ENCODE results near the gene KCNMA1.

KCNMA1 gene

GRCh38 chr10:77138541-77138940, 499.1 kb downstream of the KCNMA1 start:
- no peak overlapping the region for H3K27ac ChIP-seq (replicated peaks; ENCODE audit: low read length)
- H2BK12ac ChIP-seq (ENCODE audit: low read length): no peak overlapping the region
- no peak overlapping the region for H3K9ac ChIP-seq (ENCODE audit: low read depth, low read length, poor library complexity)
- H2BK15ac ChIP-seq (ENCODE audit: low read length): no peak overlapping the region
- no peak overlapping the region for H3K4ac ChIP-seq (ENCODE audit: low read length)
- no peak overlapping the region for H4K91ac ChIP-seq (ENCODE audit: low read depth, low read length, poor library complexity)
- H2AFZ ChIP-seq (ENCODE audit: low read length): no peak overlapping the region
- no peak overlapping the region for H2BK5ac ChIP-seq (ENCODE audit: low read length)
- no peak overlapping the region for H2BK120ac ChIP-seq (ENCODE audit: low read depth, low read length)
- H2AK5ac ChIP-seq (ENCODE audit: low read depth, low read length): no peak overlapping the region
- H3K4me3 ChIP-seq (ENCODE audit: low read length in 2 of 2): no peak overlapping the region
- no peak overlapping the region for H3K23ac ChIP-seq (ENCODE audit: low read depth, low read length, poor library complexity)
- H3K4me1 ChIP-seq (ENCODE audit: control insufficient read depth in 2 of 2, insufficient read depth in 1 of 2, low read depth in 1 of 2, low read length in 2 of 2): peaks cover 0 to 9% of the 10 kb centered on the region in 2 donors
- no peaks in the 10 kb centered on the region for H3K9me3 ChIP-seq (replicated peaks in 1 of 2; ENCODE audit: control insufficient read depth in 2 of 2, insufficient read depth in 1 of 2, low read depth in 1 of 2, low read length in 2 of 2)
- H4K8ac ChIP-seq (ENCODE audit: low read depth, low read length): no peak overlapping the region
- no peak overlapping the region for H3K14ac ChIP-seq (ENCODE audit: low read length)
- DNase-seq (ENCODE audit: low spot score): no peak
- H3K18ac ChIP-seq (ENCODE audit: low read length): no peak overlapping the region
- no peaks in the 10 kb centered on the region for H3K79me1 ChIP-seq (ENCODE audit: low read depth, low read length)
- H3K4me2 ChIP-seq (ENCODE audit: insufficient read depth, low read length, poor library complexity, severe bottlenecking): no peak overlapping the region
- H3K27me3 ChIP-seq (ENCODE audit: control insufficient read depth in 3 of 3, insufficient read depth in 3 of 3, low read depth in 1 of 3, low read length in 3 of 3): no peaks in the 10 kb centered on the region
- no CpG with 5 or more reads among the region's 6 CpGs for WGBS, 2 donors (ENCODE audit: extremely low coverage in 2 of 2, insufficient read length in 2 of 2, insufficient replicate concordance in 1 of 2)
- no peaks in the 10 kb centered on the region for H3K36me3 ChIP-seq (replicated peaks in 1 of 2; ENCODE audit: control insufficient read depth in 2 of 2, insufficient read depth in 2 of 2, low read length in 2 of 2)

DNA sequence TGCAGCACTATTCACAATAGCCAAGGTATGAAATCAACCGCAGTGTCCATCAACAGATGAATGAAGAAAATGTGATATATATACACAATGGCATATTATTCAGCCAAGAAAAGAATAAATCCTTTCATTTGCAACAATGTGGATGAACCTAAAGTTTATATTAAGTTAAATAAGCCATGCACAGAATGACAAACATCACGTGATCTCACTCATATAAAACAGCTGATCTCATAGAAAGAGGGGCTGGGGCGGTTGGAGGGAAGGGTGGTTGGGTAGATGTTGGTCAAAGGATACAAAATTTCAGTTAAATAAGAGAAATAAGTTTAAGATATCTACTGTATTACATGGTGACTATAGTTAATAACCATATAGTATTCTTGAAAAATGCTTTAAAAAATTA, 502.1 kb downstream of the KCNMA1 start:
- WGBS, 2 donors (ENCODE audit: extremely low coverage in 2 of 2, insufficient read length in 2 of 2, insufficient replicate concordance in 1 of 2): no CpG with 5 or more reads among the region's 3 CpGs
- Histone ChIP-seq H4K8ac (ENCODE audit: low read depth, low read length) (no peak overlapping the region), H3K27ac (replicated peaks; ENCODE audit: low read length) (no peak overlapping the region), H3K4me1 (ENCODE audit: control insufficient read depth in 2 of 2, insufficient read depth in 1 of 2, low read depth in 1 of 2, low read length in 2 of 2) (peaks cover 0 to 4% of the 10 kb centered on the region in 2 donors), H3K4ac (ENCODE audit: low read length) (no peak overlapping the region), H2AK5ac (ENCODE audit: low read depth, low read length) (no peak overlapping the region), H3K9me3 (replicated peaks in 1 of 2; ENCODE audit: control insufficient read depth in 2 of 2, insufficient read depth in 1 of 2, low read depth in 1 of 2, low read length in 2 of 2) (no peaks in the 10 kb centered on the region), H3K14ac (ENCODE audit: low read length) (no peak overlapping the region), H4K91ac (ENCODE audit: low read depth, low read length, poor library complexity) (no peak overlapping the region), H3K4me3 (ENCODE audit: low read length in 2 of 2) (no peak overlapping the region), H2BK120ac (ENCODE audit: low read depth, low read length) (no peak overlapping the region), H3K23ac (ENCODE audit: low read depth, low read length, poor library complexity) (no peak overlapping the region), H3K27me3 (ENCODE audit: control insufficient read depth in 3 of 3, insufficient read depth in 3 of 3, low read depth in 1 of 3, low read length in 3 of 3) (no peaks in the 10 kb centered on the region), H3K4me2 (ENCODE audit: insufficient read depth, low read length, poor library complexity, severe bottlenecking) (no peak overlapping the region), H2BK15ac (ENCODE audit: low read length) (no peak overlapping the region), H3K36me3 (replicated peaks in 1 of 2; ENCODE audit: control insufficient read depth in 2 of 2, insufficient read depth in 2 of 2, low read length in 2 of 2) (no peaks in the 10 kb centered on the region), H2BK5ac (ENCODE audit: low read length) (no peak overlapping the region), H3K18ac (ENCODE audit: low read length) (no peak overlapping the region), H3K9ac (ENCODE audit: low read depth, low read length, poor library complexity) (no peak overlapping the region), H2BK12ac (ENCODE audit: low read length) (no peak overlapping the region), H3K79me1 (ENCODE audit: low read depth, low read length) (no peaks in the 10 kb centered on the region), H2AFZ (ENCODE audit: low read length) (no peak overlapping the region)
- DNase-seq (ENCODE audit: low spot score): no peak

GRCh38 chr10:77131214-77131613, 506.4 kb downstream of the KCNMA1 start:
- Histone ChIP-seq H3K4me3 (ENCODE audit: low read length in 2 of 2) (no peak overlapping the region), H3K4me1 (ENCODE audit: control insufficient read depth in 2 of 2, insufficient read depth in 1 of 2, low read depth in 1 of 2, low read length in 2 of 2) (no peaks in the 10 kb centered on the region), H3K36me3 (replicated peaks in 1 of 2; ENCODE audit: control insufficient read depth in 2 of 2, insufficient read depth in 2 of 2, low read length in 2 of 2) (no peaks in the 10 kb centered on the region), H2AFZ (ENCODE audit: low read length) (no peak overlapping the region), H2AK5ac (ENCODE audit: low read depth, low read length) (no peak overlapping the region), H3K18ac (ENCODE audit: low read length) (no peak overlapping the region), H4K8ac (ENCODE audit: low read depth, low read length) (no peak overlapping the region), H2BK15ac (ENCODE audit: low read length) (no peak overlapping the region), H3K14ac (ENCODE audit: low read length) (no peak overlapping the region), H2BK5ac (ENCODE audit: low read length) (no peak overlapping the region), H2BK12ac (ENCODE audit: low read length) (no peak overlapping the region), H3K4me2 (ENCODE audit: insufficient read depth, low read length, poor library complexity, severe bottlenecking) (no peak overlapping the region), H3K9ac (ENCODE audit: low read depth, low read length, poor library complexity) (no peak overlapping the region), H3K23ac (ENCODE audit: low read depth, low read length, poor library complexity) (no peak overlapping the region), H2BK120ac (ENCODE audit: low read depth, low read length) (no peak overlapping the region), H3K79me1 (ENCODE audit: low read depth, low read length) (no peaks in the 10 kb centered on the region), H4K91ac (ENCODE audit: low read depth, low read length, poor library complexity) (no peak overlapping the region), H3K27me3 (ENCODE audit: control insufficient read depth in 3 of 3, insufficient read depth in 3 of 3, low read depth in 1 of 3, low read length in 3 of 3) (no peaks in the 10 kb centered on the region), H3K4ac (ENCODE audit: low read length) (no peak overlapping the region), H3K9me3 (replicated peaks in 1 of 2; ENCODE audit: control insufficient read depth in 2 of 2, insufficient read depth in 1 of 2, low read depth in 1 of 2, low read length in 2 of 2) (no peaks in the 10 kb centered on the region), H3K27ac (replicated peaks; ENCODE audit: low read length) (no peak overlapping the region)
- DNase-seq (ENCODE audit: low spot score): no peak
- no CpG with 5 or more reads among the region's 3 CpGs for WGBS, 2 donors (ENCODE audit: extremely low coverage in 2 of 2, insufficient read length in 2 of 2, insufficient replicate concordance in 1 of 2)

DNA sequence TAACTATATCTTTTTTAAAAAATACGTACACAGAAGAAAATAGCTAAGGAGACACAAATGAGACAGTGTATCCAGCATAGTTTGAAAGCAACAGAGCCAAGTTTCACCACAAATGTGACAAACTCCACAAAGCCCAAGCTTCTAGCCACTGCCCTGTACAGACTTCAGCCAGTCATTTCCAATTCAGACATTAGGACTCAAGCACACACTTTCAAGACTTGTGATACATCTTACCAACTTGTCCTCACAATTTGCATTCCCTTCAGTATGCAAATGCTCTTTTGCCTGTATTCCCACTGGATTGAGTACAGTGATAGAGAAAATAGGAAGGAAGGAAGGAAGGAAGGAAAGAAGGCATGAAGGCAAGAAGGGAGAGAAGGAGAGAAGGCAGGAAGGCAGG, 510.4 kb downstream of the KCNMA1 start:
- H3K27me3 ChIP-seq (ENCODE audit: control insufficient read depth in 3 of 3, insufficient read depth in 3 of 3, low read depth in 1 of 3, low read length in 3 of 3): no peaks in the 10 kb centered on the region
- no peak overlapping the region for H2AK5ac ChIP-seq (ENCODE audit: low read depth, low read length)
- H3K4me3 ChIP-seq (ENCODE audit: low read length in 2 of 2): no peak overlapping the region
- H3K79me1 ChIP-seq (ENCODE audit: low read depth, low read length): no peaks in the 10 kb centered on the region
- no peak overlapping the region for H2BK5ac ChIP-seq (ENCODE audit: low read length)
- no peak overlapping the region for H2BK12ac ChIP-seq (ENCODE audit: low read length)
- H2BK15ac ChIP-seq (ENCODE audit: low read length): no peak overlapping the region
- H3K23ac ChIP-seq (ENCODE audit: low read depth, low read length, poor library complexity): no peak overlapping the region
- no peaks in the 10 kb centered on the region for H3K9me3 ChIP-seq (replicated peaks in 1 of 2; ENCODE audit: control insufficient read depth in 2 of 2, insufficient read depth in 1 of 2, low read depth in 1 of 2, low read length in 2 of 2)
- no peak overlapping the region for H3K18ac ChIP-seq (ENCODE audit: low read length)
- H3K14ac ChIP-seq (ENCODE audit: low read length): no peak overlapping the region
- H3K4ac ChIP-seq (ENCODE audit: low read length): no peak overlapping the region
- H3K9ac ChIP-seq (ENCODE audit: low read depth, low read length, poor library complexity): no peak overlapping the region
- H4K8ac ChIP-seq (ENCODE audit: low read depth, low read length): no peak overlapping the region
- no peak for DNase-seq (ENCODE audit: low spot score)
- no peak overlapping the region for H3K27ac ChIP-seq (replicated peaks; ENCODE audit: low read length)
- no peak overlapping the region for H4K91ac ChIP-seq (ENCODE audit: low read depth, low read length, poor library complexity)
- H3K4me2 ChIP-seq (ENCODE audit: insufficient read depth, low read length, poor library complexity, severe bottlenecking): no peak overlapping the region
- no peak overlapping the region for H2BK120ac ChIP-seq (ENCODE audit: low read depth, low read length)
- no CpG with 5 or more reads among the region's 1 CpG for WGBS, 2 donors (ENCODE audit: extremely low coverage in 2 of 2, insufficient read length in 2 of 2, insufficient replicate concordance in 1 of 2)
- H3K4me1 ChIP-seq (ENCODE audit: control insufficient read depth in 2 of 2, insufficient read depth in 1 of 2, low read depth in 1 of 2, low read length in 2 of 2): no peaks in the 10 kb centered on the region
- no peaks in the 10 kb centered on the region for H3K36me3 ChIP-seq (replicated peaks in 1 of 2; ENCODE audit: control insufficient read depth in 2 of 2, insufficient read depth in 2 of 2, low read length in 2 of 2)
- H2AFZ ChIP-seq (ENCODE audit: low read length): no peak overlapping the region

Data from neuronal stem cell (in vitro differentiated cells).